ENCODE data around the gene PRDM4.

PRDM4 gene

GRCh38 chr12:107684029-107684795 is 76.7 kb downstream of the PRDM4 start:
- no peak for DNase-seq
